Activated CD8-positive, alpha-beta T cell treated with anti-CD3 and anti-CD28 coated beads for 36 hours (primary cell): ENCODE data around the gene GRK4. TPM values are rescaled to one million over a fixed set of nuclear protein-coding genes. Genes with fewer than 3 reads are reported as not detected.

Experiments
- ATAC-seq: fragments of 200-7000 bp; cut with Tn5 transposase; one replicate; pipeline ENCODE4 v1.10.0; 2021; ENCODE audit warnings: mild to moderate bottlenecking, moderate library complexity
- CTCF ChIA-PET: fragments of 350-600 bp; sonication (Branson Sonifier 250); formaldehyde crosslinking; loops from one replicate; lab custom pipeline; 2021; ENCODE audit warnings: antibody characterized with exemption; lab: Charles Lee
- POLR2A ChIA-PET: fragments of 350-600 bp; sonication (Branson Sonifier 250); formaldehyde crosslinking; loops from one replicate; lab custom pipeline; 2021; ENCODE audit warnings: antibody characterized with exemption; lab: Charles Lee
- DNase-seq: peaks from one replicate; pipeline ENCODE4 v3.0.0-alpha.2; 2020
- H3K27ac Mint-ChIP-seq: one replicate; pipeline ENCODE4 v1.8.0; 2021; ENCODE audit warnings: mild to moderate bottlenecking, mixed read lengths
- H3K27me3 Mint-ChIP-seq: one replicate; pipeline ENCODE4 v1.8.0; 2021; ENCODE audit warnings: mixed read lengths
- H3K36me3 Mint-ChIP-seq: one replicate; pipeline ENCODE4 v1.8.0; 2021; ENCODE audit warnings: low read depth, mixed read lengths
- H3K4me1 Mint-ChIP-seq: one replicate; pipeline ENCODE4 v1.8.0; 2021; ENCODE audit warnings: low read depth, mixed read lengths
- H3K4me3 Mint-ChIP-seq: one replicate; pipeline ENCODE4 v1.8.0; 2021; ENCODE audit warnings: mild to moderate bottlenecking, moderate library complexity, mixed read lengths
- H3K9me3 Mint-ChIP-seq: one replicate; pipeline ENCODE4 v1.8.0; 2021; ENCODE audit warnings: mixed read lengths
- intact Hi-C: fragments of 100-400 bp; cut with micrococcal nuclease; formaldehyde crosslinking; loops from one replicate; pipeline ENCODE4 v1.10.0; 2022
- total RNA-seq, 2 experiments: library from RNA; stranded (reverse); gene quantifications; one replicate each; pipeline ENCODE4 v1.2.3, GENCODE V29; 2021
- TF ChIP-seq, protein P1 (sequence below): fragments of 200-600 bp; IDR thresholded peaks from one replicate; pipeline ENCODE4 v1.8.0; 2022; ENCODE audit warnings: antibody characterized with exemption, mild to moderate bottlenecking

Gene GRK4
- total RNA-seq, 2 experiments from 2014 or later, result 2.8 to 3.0 TPM

GRCh38 chr4:3029464-3029863, 66.1 kb downstream of the GRK4 start:
- ChIA-PET CTCF (no interaction called here), POLR2A (interaction anchor here (0.7 kb wide), 1 partner anchor 565 kb away, joined by 4 read pairs; no protein-coding TSS in a partner anchor)
- no peak for DNase-seq
- no peak overlapping the region for H3K4me3 Mint-ChIP-seq
- TF ChIP-seq, protein P1, sequence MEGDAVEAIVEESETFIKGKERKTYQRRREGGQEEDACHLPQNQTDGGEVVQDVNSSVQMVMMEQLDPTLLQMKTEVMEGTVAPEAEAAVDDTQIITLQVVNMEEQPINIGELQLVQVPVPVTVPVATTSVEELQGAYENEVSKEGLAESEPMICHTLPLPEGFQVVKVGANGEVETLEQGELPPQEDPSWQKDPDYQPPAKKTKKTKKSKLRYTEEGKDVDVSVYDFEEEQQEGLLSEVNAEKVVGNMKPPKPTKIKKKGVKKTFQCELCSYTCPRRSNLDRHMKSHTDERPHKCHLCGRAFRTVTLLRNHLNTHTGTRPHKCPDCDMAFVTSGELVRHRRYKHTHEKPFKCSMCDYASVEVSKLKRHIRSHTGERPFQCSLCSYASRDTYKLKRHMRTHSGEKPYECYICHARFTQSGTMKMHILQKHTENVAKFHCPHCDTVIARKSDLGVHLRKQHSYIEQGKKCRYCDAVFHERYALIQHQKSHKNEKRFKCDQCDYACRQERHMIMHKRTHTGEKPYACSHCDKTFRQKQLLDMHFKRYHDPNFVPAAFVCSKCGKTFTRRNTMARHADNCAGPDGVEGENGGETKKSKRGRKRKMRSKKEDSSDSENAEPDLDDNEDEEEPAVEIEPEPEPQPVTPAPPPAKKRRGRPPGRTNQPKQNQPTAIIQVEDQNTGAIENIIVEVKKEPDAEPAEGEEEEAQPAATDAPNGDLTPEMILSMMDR, result no peak
- ATAC-seq, result no peak
- intact Hi-C loops, result no loop called here
- no peaks in the 10 kb centered on the region for H3K9me3 Mint-ChIP-seq
- H3K4me1 Mint-ChIP-seq, result no peaks in the 10 kb centered on the region
- no peaks in the 10 kb centered on the region for H3K27me3 Mint-ChIP-seq
- H3K36me3 Mint-ChIP-seq, result no peaks in the 10 kb centered on the region
- H3K27ac Mint-ChIP-seq, result no peak overlapping the region

GRCh38 chr4:3030566-3031356, 67.4 kb downstream of the GRK4 start:
- Mint-ChIP-seq H3K27ac (no peak overlapping the region), H3K9me3 (no peaks in the 10 kb centered on the region), H3K36me3 (no peaks in the 10 kb centered on the region), H3K27me3 (no peaks in the 10 kb centered on the region), H3K4me3 (no peak overlapping the region), H3K4me1 (no peaks in the 10 kb centered on the region)
- TF ChIP-seq, protein P1, result no peak
- intact Hi-C loops, result no loop called here
- DNase-seq (no peak), ATAC-seq (no peak)
- POLR2A ChIA-PET, result no interaction called here
- CTCF ChIA-PET, result no interaction called here

- Mint-ChIP-seq H3K4me3 (no peak overlapping the region), H3K27ac (no peak overlapping the region), H3K9me3 (no peaks in the 10 kb centered on the region), H3K36me3 (no peaks in the 10 kb centered on the region), H3K4me1 (no peaks in the 10 kb centered on the region), H3K27me3 (no peaks in the 10 kb centered on the region)
- intact Hi-C loops, result no loop called here
- TF ChIP-seq, protein P1, result no peak
- POLR2A ChIA-PET, result interaction anchor here (0.6 kb wide), 1 partner anchor 1394 kb away, joined by 3 read pairs; no protein-coding TSS in a partner anchor
- no peak for ATAC-seq
- CTCF ChIA-PET, result no interaction called here
- no peak for DNase-seq
Observed at GRCh38 chr4:3031357-3032082, 68.1 kb downstream of the GRK4 start.

DNA sequence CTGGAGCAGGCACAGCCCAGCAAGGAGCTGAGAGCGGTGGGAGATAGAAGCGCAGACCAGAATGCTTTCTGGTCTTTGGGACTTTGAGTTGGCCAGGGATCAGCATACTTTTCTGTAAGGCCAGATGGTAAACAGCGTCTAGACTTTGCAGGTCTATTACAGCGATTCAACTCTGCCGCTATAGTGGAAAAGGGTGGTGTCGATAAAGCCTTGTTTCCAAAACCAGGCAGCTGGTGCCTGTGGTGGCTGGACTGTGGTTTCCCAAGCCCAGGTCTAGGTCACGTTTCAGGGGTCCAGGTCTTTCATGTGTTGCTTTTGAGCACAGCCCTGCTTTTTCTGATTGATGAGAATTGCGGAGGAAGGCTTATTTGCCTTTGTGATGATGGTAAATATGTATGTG, 70.9 kb downstream of the GRK4 start:
- ChIA-PET CTCF (interaction anchor here (0.7 to 3.3 kb wide), 2 partner anchors 12 to 56 kb away, joined by 3 to 16 read pairs; no protein-coding TSS in a partner anchor), POLR2A (interaction anchor here (0.6 kb wide), 2 partner anchors 21 to 801 kb away, joined by 3 to 4 read pairs; no protein-coding TSS in a partner anchor)
- intact Hi-C loops, result no loop called here
- no peak overlapping the region for H3K4me3 Mint-ChIP-seq
- DNase-seq (no peak), ATAC-seq (no peak)
- H3K4me1 Mint-ChIP-seq, result peaks cover 17% of the 10 kb centered on the region
- H3K9me3 Mint-ChIP-seq, result no peaks in the 10 kb centered on the region
- TF ChIP-seq, protein P1, result no peak
- H3K36me3 Mint-ChIP-seq, result no peaks in the 10 kb centered on the region
- H3K27ac Mint-ChIP-seq, result no peak overlapping the region
- peaks cover 12% of the 10 kb centered on the region for H3K27me3 Mint-ChIP-seq
